ENCODE data around the gene CD300H. TPM values are rescaled to one million over a fixed set of nuclear protein-coding genes. Genes with fewer than 3 reads are reported as not detected.
"Not testable (repeated sequence)": the region's sequence is repeated elsewhere in the genome, so short reads cannot be mapped to it uniquely, and the experiment has no call there.

The CD300H gene
- total RNA-seq, 1 experiment from 2014 or later: not detected

- BruUV-seq (replicated peaks): no TSS peak
- no peaks in the 10 kb centered on the region for H4K20me1 ChIP-seq (ENCODE audit: low read length)
- DNase-seq (no peak), ATAC-seq (no peak)
- H3K27ac ChIP-seq (ENCODE audit: low read length): no peak overlapping the region
- ChIA-PET POLR2A (ENCODE audit: unreplicated experiment) (no interaction called here), CTCF (no interaction called here)
- H2AFZ ChIP-seq (ENCODE audit: low read length): no peak overlapping the region
- H3K36me3 ChIP-seq (ENCODE audit: low read depth, low read length): no peaks in the 10 kb centered on the region
- H3K4me3 ChIP-seq (ENCODE audit: low read length): no peak overlapping the region
- no peaks in the 10 kb centered on the region for H3F3A ChIP-seq (ENCODE audit: low read length, unreplicated experiment)
- no peak overlapping the region for H3K9ac ChIP-seq (ENCODE audit: low read length)
- intact Hi-C loops (cut with micrococcal nuclease): no loop called here
- H3K27me3 ChIP-seq (ENCODE audit: low read length): peaks cover 54% of the 10 kb centered on the region
- no peak overlapping the region for H3K4me2 ChIP-seq (ENCODE audit: low read length)
- H3K79me2 ChIP-seq (ENCODE audit: low read length): no peaks in the 10 kb centered on the region
- H3K4me1 ChIP-seq (ENCODE audit: insufficient read depth, low read length): no peaks in the 10 kb centered on the region
- TF ChIP-seq EZH2 (IDR thresholded peaks at IDR 0.05; ENCODE audit: low read length, unreplicated experiment) (no peak), CTCF (conservative IDR thresholded peaks at IDR 0.05; ENCODE audit: low read depth, low read length) (no peak), EZH2phosphoT487 (IDR thresholded peaks at IDR 0.05; ENCODE audit: borderline replicate concordance, low read length) (no peak)
- no peaks in the 10 kb centered on the region for H3K9me2 ChIP-seq (replicated peaks; ENCODE audit: low read length)
- H3K9me3 ChIP-seq (ENCODE audit: low read length): no peaks in the 10 kb centered on the region
Observed at GRCh38 chr17:74563358-74563757, 4.0 kb downstream of the CD300H start.

GRCh38 chr17:74561586-74561985 lies 5.7 kb downstream of the CD300H start:
- Histone ChIP-seq H3K9me2 (replicated peaks; ENCODE audit: low read length) (no peaks in the 10 kb centered on the region), H3K36me3 (ENCODE audit: low read depth, low read length) (no peaks in the 10 kb centered on the region), H3K9ac (ENCODE audit: low read length) (no peak overlapping the region), H3K9me3 (ENCODE audit: low read length) (no peaks in the 10 kb centered on the region), H3F3A (ENCODE audit: low read length, unreplicated experiment) (no peaks in the 10 kb centered on the region), H3K4me1 (ENCODE audit: insufficient read depth, low read length) (no peaks in the 10 kb centered on the region), H3K27me3 (ENCODE audit: low read length) (peaks cover 66% of the 10 kb centered on the region), H3K4me3 (ENCODE audit: low read length) (no peak overlapping the region), H4K20me1 (ENCODE audit: low read length) (no peaks in the 10 kb centered on the region), H3K4me2 (ENCODE audit: low read length) (no peak overlapping the region), H3K79me2 (ENCODE audit: low read length) (no peaks in the 10 kb centered on the region), H2AFZ (ENCODE audit: low read length) (no peak overlapping the region), H3K27ac (ENCODE audit: low read length) (no peak overlapping the region)
- intact Hi-C loops (cut with micrococcal nuclease): no loop called here
- ChIA-PET POLR2A (ENCODE audit: unreplicated experiment) (no interaction called here), CTCF (no interaction called here)
- ATAC-seq (no peak), DNase-seq (no peak)
- BruUV-seq (replicated peaks): no TSS peak
- TF ChIP-seq EZH2phosphoT487 (IDR thresholded peaks at IDR 0.05; ENCODE audit: borderline replicate concordance, low read length) (no peak), EZH2 (IDR thresholded peaks at IDR 0.05; ENCODE audit: low read length, unreplicated experiment) (no peak), CTCF (conservative IDR thresholded peaks at IDR 0.05; ENCODE audit: low read depth, low read length) (no peak)

GRCh38 chr17:74558882-74559519 lies 8.3 kb downstream of the CD300H start:
- POLR2A ChIA-PET (ENCODE audit: unreplicated experiment): no interaction called here

GRCh38 chr17:74558402-74558801 lies 8.9 kb downstream of the CD300H start:
- BruUV-seq (replicated peaks); H3K79me2 ChIP-seq (ENCODE audit: low read length); H3K4me2 ChIP-seq (ENCODE audit: low read length); ATAC-seq; DNase-seq; H3F3A ChIP-seq (ENCODE audit: low read length, unreplicated experiment); CTCF ChIA-PET; H3K36me3 ChIP-seq (ENCODE audit: low read depth, low read length); H2AFZ ChIP-seq (ENCODE audit: low read length); H3K9me3 ChIP-seq (ENCODE audit: low read length); H3K9ac ChIP-seq (ENCODE audit: low read length); H3K27ac ChIP-seq (ENCODE audit: low read length); H3K4me3 ChIP-seq (ENCODE audit: low read length); intact Hi-C loops (cut with micrococcal nuclease); H3K4me1 ChIP-seq (ENCODE audit: insufficient read depth, low read length); H4K20me1 ChIP-seq (ENCODE audit: low read length); H3K9me2 ChIP-seq (replicated peaks; ENCODE audit: low read length); POLR2A ChIA-PET (ENCODE audit: unreplicated experiment): not testable (repeated sequence)
- peaks cover 76% of the 10 kb centered on the region for H3K27me3 ChIP-seq (ENCODE audit: low read length)

More at GRCh38 chr17:74558882-74559519, 8.3 kb downstream of the CD300H start:
- Histone ChIP-seq H3K9me3 (ENCODE audit: low read length) (no peaks in the 10 kb centered on the region), H3K4me1 (ENCODE audit: insufficient read depth, low read length) (no peaks in the 10 kb centered on the region), H3K9me2 (replicated peaks; ENCODE audit: low read length) (no peaks in the 10 kb centered on the region), H3K9ac (ENCODE audit: low read length) (no peak overlapping the region), H3K36me3 (ENCODE audit: low read depth, low read length) (no peaks in the 10 kb centered on the region), H3F3A (ENCODE audit: low read length, unreplicated experiment) (no peaks in the 10 kb centered on the region), H2AFZ (ENCODE audit: low read length) (no peak overlapping the region), H3K27ac (ENCODE audit: low read length) (no peak overlapping the region), H3K27me3 (ENCODE audit: low read length) (peaks cover 76% of the 10 kb centered on the region), H3K4me3 (ENCODE audit: low read length) (no peak overlapping the region), H3K4me2 (ENCODE audit: low read length) (no peak overlapping the region), H3K79me2 (ENCODE audit: low read length) (no peaks in the 10 kb centered on the region), H4K20me1 (ENCODE audit: low read length) (no peaks in the 10 kb centered on the region)
- intact Hi-C loops (cut with micrococcal nuclease): no loop called here
- ATAC-seq: no peak
- no TSS peak for BruUV-seq (replicated peaks)
- CTCF ChIA-PET: no interaction called here
- DNase-seq: no peak
- TF ChIP-seq EZH2 (IDR thresholded peaks at IDR 0.05; ENCODE audit: low read length, unreplicated experiment) (no peak), EZH2phosphoT487 (IDR thresholded peaks at IDR 0.05; ENCODE audit: borderline replicate concordance, low read length) (no peak), CTCF (conservative IDR thresholded peaks at IDR 0.05; ENCODE audit: low read depth, low read length) (no peak)

Measured in PC-3 (cell line).